ENCODE data around the gene OPCML. TPM values are rescaled to one million over a fixed set of nuclear protein-coding genes. Genes with fewer than 3 reads are reported as not detected.

Gene OPCML
- total and polyA plus RNA-seq, 4 donors, result under 0.01 to 0.01 TPM; not detected in 2

GRCh38 chr11:132541794-132542193 is 990.5 kb downstream of the OPCML start:
- H3K4me1 ChIP-seq (ENCODE audit: control insufficient read depth in 4 of 4, insufficient read depth in 4 of 4, low read length in 3 of 4), result no peaks in the 10 kb centered on the region
- H3K36me3 ChIP-seq (ENCODE audit: control insufficient read depth in 4 of 4, insufficient read depth in 3 of 4, low read depth in 1 of 4, low read length in 3 of 4), result no peaks in the 10 kb centered on the region
- peaks cover 0 to 2% (median 0%) of the 10 kb centered on the region in 4 donors for H3K9me3 ChIP-seq (ENCODE audit: control insufficient read depth in 4 of 4, low read length in 3 of 4)
- no peak for DNase-seq (ENCODE audit: low spot score)
- H3K27ac ChIP-seq (ENCODE audit: low read depth in 1 of 2, low read length in 2 of 2), result no peak overlapping the region
- TF ChIP-seq, protein P1, sequence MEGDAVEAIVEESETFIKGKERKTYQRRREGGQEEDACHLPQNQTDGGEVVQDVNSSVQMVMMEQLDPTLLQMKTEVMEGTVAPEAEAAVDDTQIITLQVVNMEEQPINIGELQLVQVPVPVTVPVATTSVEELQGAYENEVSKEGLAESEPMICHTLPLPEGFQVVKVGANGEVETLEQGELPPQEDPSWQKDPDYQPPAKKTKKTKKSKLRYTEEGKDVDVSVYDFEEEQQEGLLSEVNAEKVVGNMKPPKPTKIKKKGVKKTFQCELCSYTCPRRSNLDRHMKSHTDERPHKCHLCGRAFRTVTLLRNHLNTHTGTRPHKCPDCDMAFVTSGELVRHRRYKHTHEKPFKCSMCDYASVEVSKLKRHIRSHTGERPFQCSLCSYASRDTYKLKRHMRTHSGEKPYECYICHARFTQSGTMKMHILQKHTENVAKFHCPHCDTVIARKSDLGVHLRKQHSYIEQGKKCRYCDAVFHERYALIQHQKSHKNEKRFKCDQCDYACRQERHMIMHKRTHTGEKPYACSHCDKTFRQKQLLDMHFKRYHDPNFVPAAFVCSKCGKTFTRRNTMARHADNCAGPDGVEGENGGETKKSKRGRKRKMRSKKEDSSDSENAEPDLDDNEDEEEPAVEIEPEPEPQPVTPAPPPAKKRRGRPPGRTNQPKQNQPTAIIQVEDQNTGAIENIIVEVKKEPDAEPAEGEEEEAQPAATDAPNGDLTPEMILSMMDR (IDR thresholded peaks at IDR 0.05; ENCODE audit: low read depth, low read length, missing input control), result no peak
- TF ChIP-seq, protein P2, sequence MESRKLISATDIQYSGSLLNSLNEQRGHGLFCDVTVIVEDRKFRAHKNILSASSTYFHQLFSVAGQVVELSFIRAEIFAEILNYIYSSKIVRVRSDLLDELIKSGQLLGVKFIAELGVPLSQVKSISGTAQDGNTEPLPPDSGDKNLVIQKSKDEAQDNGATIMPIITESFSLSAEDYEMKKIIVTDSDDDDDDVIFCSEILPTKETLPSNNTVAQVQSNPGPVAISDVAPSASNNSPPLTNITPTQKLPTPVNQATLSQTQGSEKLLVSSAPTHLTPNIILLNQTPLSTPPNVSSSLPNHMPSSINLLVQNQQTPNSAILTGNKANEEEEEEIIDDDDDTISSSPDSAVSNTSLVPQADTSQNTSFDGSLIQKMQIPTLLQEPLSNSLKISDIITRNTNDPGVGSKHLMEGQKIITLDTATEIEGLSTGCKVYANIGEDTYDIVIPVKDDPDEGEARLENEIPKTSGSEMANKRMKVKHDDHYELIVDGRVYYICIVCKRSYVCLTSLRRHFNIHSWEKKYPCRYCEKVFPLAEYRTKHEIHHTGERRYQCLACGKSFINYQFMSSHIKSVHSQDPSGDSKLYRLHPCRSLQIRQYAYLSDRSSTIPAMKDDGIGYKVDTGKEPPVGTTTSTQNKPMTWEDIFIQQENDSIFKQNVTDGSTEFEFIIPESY (IDR thresholded peaks at IDR 0.05), result no peak
- no peak for TF ChIP-seq TAF1 (conservative IDR thresholded peaks at IDR 0.05)
- TF ChIP-seq, protein P3, sequence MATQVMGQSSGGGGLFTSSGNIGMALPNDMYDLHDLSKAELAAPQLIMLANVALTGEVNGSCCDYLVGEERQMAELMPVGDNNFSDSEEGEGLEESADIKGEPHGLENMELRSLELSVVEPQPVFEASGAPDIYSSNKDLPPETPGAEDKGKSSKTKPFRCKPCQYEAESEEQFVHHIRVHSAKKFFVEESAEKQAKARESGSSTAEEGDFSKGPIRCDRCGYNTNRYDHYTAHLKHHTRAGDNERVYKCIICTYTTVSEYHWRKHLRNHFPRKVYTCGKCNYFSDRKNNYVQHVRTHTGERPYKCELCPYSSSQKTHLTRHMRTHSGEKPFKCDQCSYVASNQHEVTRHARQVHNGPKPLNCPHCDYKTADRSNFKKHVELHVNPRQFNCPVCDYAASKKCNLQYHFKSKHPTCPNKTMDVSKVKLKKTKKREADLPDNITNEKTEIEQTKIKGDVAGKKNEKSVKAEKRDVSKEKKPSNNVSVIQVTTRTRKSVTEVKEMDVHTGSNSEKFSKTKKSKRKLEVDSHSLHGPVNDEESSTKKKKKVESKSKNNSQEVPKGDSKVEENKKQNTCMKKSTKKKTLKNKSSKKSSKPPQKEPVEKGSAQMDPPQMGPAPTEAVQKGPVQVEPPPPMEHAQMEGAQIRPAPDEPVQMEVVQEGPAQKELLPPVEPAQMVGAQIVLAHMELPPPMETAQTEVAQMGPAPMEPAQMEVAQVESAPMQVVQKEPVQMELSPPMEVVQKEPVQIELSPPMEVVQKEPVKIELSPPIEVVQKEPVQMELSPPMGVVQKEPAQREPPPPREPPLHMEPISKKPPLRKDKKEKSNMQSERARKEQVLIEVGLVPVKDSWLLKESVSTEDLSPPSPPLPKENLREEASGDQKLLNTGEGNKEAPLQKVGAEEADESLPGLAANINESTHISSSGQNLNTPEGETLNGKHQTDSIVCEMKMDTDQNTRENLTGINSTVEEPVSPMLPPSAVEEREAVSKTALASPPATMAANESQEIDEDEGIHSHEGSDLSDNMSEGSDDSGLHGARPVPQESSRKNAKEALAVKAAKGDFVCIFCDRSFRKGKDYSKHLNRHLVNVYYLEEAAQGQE (IDR thresholded peaks at IDR 0.05), result no peak
- no peak for TF ChIP-seq HNF4A (conservative IDR thresholded peaks at IDR 0.05)
- TF ChIP-seq, protein P4, sequence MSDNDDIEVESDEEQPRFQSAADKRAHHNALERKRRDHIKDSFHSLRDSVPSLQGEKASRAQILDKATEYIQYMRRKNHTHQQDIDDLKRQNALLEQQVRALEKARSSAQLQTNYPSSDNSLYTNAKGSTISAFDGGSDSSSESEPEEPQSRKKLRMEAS (IDR thresholded peaks at IDR 0.05), result no peak
- TF ChIP-seq HNF4G (IDR thresholded peaks at IDR 0.05), result no peak
- TF ChIP-seq GABPA (IDR thresholded peaks at IDR 0.05 in 1 of 2, conservative IDR thresholded peaks at IDR 0.05 in 1 of 2), result no peak
- no peak for TF ChIP-seq NR2F2 (IDR thresholded peaks at IDR 0.05)
- no peak for TF ChIP-seq RXRA (IDR thresholded peaks at IDR 0.05)
- no peak for TF ChIP-seq FOXA2 (IDR thresholded peaks at IDR 0.05)
- TF ChIP-seq FOXA1 (IDR thresholded peaks at IDR 0.05), result no peak
- no peak for TF ChIP-seq YY1 (IDR thresholded peaks at IDR 0.05)
- TF ChIP-seq, protein P5, sequence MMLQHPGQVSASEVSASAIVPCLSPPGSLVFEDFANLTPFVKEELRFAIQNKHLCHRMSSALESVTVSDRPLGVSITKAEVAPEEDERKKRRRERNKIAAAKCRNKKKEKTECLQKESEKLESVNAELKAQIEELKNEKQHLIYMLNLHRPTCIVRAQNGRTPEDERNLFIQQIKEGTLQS (IDR thresholded peaks at IDR 0.05), result no peak
- no peak for TF ChIP-seq RAD21 (IDR thresholded peaks at IDR 0.05)
- no peak for TF ChIP-seq JUND (IDR thresholded peaks at IDR 0.05)
- peaks cover 0 to 2% (median 0%) of the 10 kb centered on the region in 4 donors for H3K27me3 ChIP-seq (ENCODE audit: control insufficient read depth in 4 of 4, insufficient read depth in 4 of 4, low read length in 3 of 4)
- no peak overlapping the region for H3K9ac ChIP-seq (ENCODE audit: low read depth in 1 of 2, low read length in 2 of 2)
- H3K4me3 ChIP-seq (ENCODE audit: low read depth in 1 of 3, low read length in 3 of 3), result no peak overlapping the region
- WGBS, result 95% methylated on average over 2 of the region's 2 CpGs

GRCh38 chr11:132540581-132540980 is 991.7 kb downstream of the OPCML start:
- Histone ChIP-seq H3K36me3 (ENCODE audit: control insufficient read depth in 4 of 4, insufficient read depth in 3 of 4, low read depth in 1 of 4, low read length in 3 of 4) (no peaks in the 10 kb centered on the region), H3K9ac (ENCODE audit: low read depth in 1 of 2, low read length in 2 of 2) (no peak overlapping the region), H3K27me3 (ENCODE audit: control insufficient read depth in 4 of 4, insufficient read depth in 4 of 4, low read length in 3 of 4) (peaks cover 0 to 6% (median 0%) of the 10 kb centered on the region in 4 donors), H3K9me3 (ENCODE audit: control insufficient read depth in 4 of 4, low read length in 3 of 4) (peaks cover 0 to 2% (median 0%) of the 10 kb centered on the region in 4 donors), H3K4me1 (ENCODE audit: control insufficient read depth in 4 of 4, insufficient read depth in 4 of 4, low read length in 3 of 4) (no peaks in the 10 kb centered on the region), H3K27ac (ENCODE audit: low read depth in 1 of 2, low read length in 2 of 2) (no peak overlapping the region), H3K4me3 (ENCODE audit: low read depth in 1 of 3, low read length in 3 of 3) (no peak overlapping the region)
- 32% methylated on average over 2 of the region's 2 CpGs for WGBS
- TF ChIP-seq SP1 (IDR thresholded peaks at IDR 0.05) (no peak), HNF4G (IDR thresholded peaks at IDR 0.05) (no peak), TAF1 (conservative IDR thresholded peaks at IDR 0.05) (no peak)
- no peak for DNase-seq (ENCODE audit: low spot score)
